ENCODE measurements around the gene METTL1.
A peak's percentile ranks its signal among the peaks of the same experiment; 100 is the strongest.

METTL1 gene

GRCh38 chr12:57767305-57767698 is 4.6 kb downstream of the METTL1 start:
- no peak for DNase-seq (ENCODE audit: low read depth)

GRCh38 chr12:57766464-57767304 is 5.2 kb downstream of the METTL1 start, which contains the start of gene CYP27B1:
TSS of gene CYP27B1 (minus strand) at chr12:57767078. CDS start at chr12:57767041, 37 bp downstream.
- no peak for DNase-seq (ENCODE audit: low read depth)

GRCh38 chr12:57765698-57766463 is 6.0 kb downstream of the METTL1 start:
- DNase-seq (ENCODE audit: low read depth), result no peak

DNA sequence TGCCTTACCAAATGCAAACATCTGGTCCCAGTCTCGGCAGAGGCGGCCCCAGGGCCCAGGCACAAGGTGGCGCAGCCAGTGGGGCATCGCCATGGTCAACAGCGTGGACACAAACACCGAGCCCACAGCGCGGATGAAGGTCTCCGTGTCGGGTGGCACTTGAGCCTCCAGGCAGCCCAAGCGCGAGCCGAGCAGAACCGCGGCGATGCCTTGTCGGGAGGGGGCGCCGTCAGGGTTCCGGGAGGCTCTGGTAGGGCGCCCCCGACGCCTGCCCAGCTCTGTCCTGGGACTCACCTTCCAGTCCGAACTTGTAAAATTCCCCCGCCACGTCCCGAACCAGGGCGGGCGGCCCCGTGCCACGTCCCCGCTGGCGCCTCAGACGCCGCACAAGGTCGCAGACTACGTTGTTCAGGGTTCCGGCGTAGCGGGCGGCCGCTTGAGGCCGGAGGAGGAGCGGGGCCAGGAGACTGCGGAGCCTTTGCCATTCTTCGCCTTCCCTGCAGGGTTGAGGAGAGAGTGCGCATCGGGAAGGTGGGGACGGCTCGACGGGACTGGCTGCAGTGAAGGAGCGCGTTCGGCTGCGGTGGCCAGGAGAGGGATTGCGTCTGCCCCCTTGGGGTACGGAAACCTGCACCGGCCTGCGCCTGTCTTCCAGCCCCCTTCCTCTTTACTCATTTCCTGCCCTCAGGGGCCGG is 6.8 kb downstream of the METTL1 start:
- DNase-seq (ENCODE audit: low read depth), result no peak

DNA sequence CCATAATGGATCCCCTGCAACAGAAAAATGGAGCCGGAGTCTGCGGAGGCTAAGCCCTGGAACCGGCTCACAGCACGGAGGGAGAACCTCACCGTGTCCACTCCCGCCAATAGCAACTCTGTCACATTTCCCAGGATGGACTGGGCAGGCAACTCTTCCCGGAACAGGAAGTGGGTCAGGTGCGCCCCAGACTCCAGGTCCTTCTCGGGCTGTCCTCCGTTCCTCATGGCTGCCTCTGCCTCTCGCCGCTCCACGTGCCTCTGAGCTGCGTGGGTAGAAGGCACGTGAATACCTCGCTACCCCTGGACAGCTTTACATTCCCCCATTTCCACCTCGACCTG is 7.3 kb downstream of the METTL1 start:
- no peak for DNase-seq (ENCODE audit: low read depth)

GRCh38 chr12:57763881-57764661 is 7.8 kb downstream of the METTL1 start:
- DNase-seq (ENCODE audit: low read depth), result no peak

DNA sequence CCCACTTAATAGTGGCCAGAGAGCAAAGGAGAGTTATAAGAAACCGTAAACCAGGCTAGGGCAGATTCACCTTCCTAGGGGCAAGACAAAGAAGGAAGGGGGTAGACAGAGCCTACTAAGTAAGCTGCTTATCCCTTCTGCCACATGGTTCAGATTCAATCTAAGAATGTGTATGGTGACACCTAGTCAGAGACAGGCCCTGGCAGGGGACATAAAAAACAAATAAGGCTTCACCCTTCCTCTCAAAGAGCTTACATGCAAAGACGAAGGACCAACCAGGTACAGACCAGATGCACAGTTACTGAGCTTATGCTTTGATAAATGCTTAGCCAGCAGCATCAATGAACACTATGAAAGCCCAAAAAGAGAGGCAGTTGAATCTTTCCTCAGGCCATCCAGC is 9.4 kb downstream of the METTL1 start:
- DNase-seq (ENCODE audit: low read depth), result no peak

- no peak for DNase-seq (ENCODE audit: low read depth)
These were observed 10.4 kb downstream of the METTL1 start for GRCh38 chr12:57761391-57761998.

- DNase-seq (ENCODE audit: low read depth), result no peak
These were observed 11.4 kb downstream of the METTL1 start for GRCh38 chr12:57760347-57760982.

GRCh38 chr12:57759360-57759980 is 12.4 kb downstream of the METTL1 start:
- DNase-seq (ENCODE audit: low read depth), result no peak

- DNase-seq (ENCODE audit: low read depth), result no peak
These were observed 13.1 kb downstream of the METTL1 start for GRCh38 chr12:57758552-57759359.

DNA sequence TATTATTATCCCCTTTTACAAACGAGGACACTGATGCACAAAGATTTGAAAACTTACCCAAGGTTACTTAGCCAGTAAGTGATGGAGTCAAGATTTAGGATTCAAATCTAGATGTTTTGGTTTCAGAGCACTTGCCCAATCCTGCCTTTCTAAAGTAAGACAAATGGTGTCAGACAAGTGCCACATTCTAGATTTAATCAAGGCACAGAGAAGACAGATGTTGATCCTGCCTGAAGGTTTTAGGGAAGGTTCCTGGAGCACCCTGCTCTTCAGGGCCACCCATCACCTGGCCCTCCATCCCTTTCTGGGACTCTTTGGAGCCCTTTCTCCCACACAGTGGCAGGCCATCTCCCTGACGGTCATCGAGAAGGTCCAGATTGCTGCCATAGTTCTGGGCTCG is 14.1 kb downstream of the METTL1 start:
- DNase-seq (ENCODE audit: low read depth), result no peak

GRCh38 chr12:57756406-57757341 is 15.2 kb downstream of the METTL1 start:
- peak; percentile 57 for DNase-seq (ENCODE audit: low read depth)

- no peak for DNase-seq (ENCODE audit: low read depth)
These were observed 16.2 kb downstream of the METTL1 start for GRCh38 chr12:57755454-57756372.

DNA sequence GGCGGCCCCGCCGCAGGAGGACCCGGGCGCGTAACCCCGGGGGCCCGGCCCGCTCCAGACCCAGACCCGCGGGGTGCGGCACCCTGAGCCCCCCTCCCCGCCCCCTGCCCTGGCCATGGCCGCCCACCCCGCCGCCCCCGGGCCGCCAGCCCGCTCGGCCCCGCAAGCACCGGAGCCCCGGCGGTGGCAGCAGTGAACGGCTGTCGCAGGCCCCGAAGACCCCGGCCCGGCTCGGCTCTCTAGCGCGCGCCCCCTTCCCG is 16.8 kb downstream of the METTL1 start:
- DNase-seq (ENCODE audit: low read depth), result no peak

- peak; percentile 76 for DNase-seq (ENCODE audit: low read depth)
These were observed 17.3 kb downstream of the METTL1 start, which contains the start of gene MARCHF9 for GRCh38 chr12:57754411-57755193. TSS of gene MARCHF9 (plus strand) at chr12:57755103. CDS start at chr12:57755529, 426 bp downstream.
